HCT116 (cell line): ENCODE data around the gene MAP2K4. TPM values are rescaled to one million over a fixed set of nuclear protein-coding genes. Genes with fewer than 3 reads are reported as not detected.

Experiments used
- ATAC-seq: fragments of 200-7000 bp; cut with Tn5 transposase; 2 replicates; pipeline ENCODE4 v1.9.1; 2020; ENCODE audit warnings: mild to moderate bottlenecking, moderate library complexity
- BruUV-seq: library from RNA; stranded (reverse); fragments of 400-500 nt; replicated peaks from 2 replicates; lab custom pipeline; 2021; lab: Mats Ljungman, UMichigan
- CTCF ChIA-PET: fragments of 300-600 bp; sonication (Branson Sonifier 250); formaldehyde crosslinking; loops from one replicate; lab custom pipeline; 2021; ENCODE audit warnings: antibody characterized with exemption; lab: Charles Lee
- POLR2A ChIA-PET: fragments of 300-600, 350-600 bp; sonication (Branson Sonifier 250); formaldehyde crosslinking; loops from one replicate; lab custom pipeline; 2021; ENCODE audit warnings: antibody characterized with exemption; lab: Charles Lee
- RAD21 ChIA-PET, 2 experiments: fragments of 300-600 bp; sonication (Branson Sonifier 250); formaldehyde crosslinking; loops; one replicate each; lab custom pipeline; 2023; ENCODE audit warnings: low total read pairs in 2 of 2; ENCODE audit not compliant: uncharacterized antibody in 2 of 2, unreplicated experiment in 2 of 2, low non-redundant PET in 1 of 2; lab: Charles Lee
- DNase-seq: peaks from one replicate; pipeline ENCODE4 v3.0.0-alpha.2; 2010; ENCODE audit warnings: low read depth, low spot score
- H2AFZ ChIP-seq: fragments of 200-600 bp; shearing (Covaris generic), sonication (generic); 2 replicates; pipeline ENCODE4 v1.6.1; 2017; ENCODE audit warnings: low read depth, mixed run types, mixed read lengths, antibody characterized with exemption, low read length; ENCODE audit not compliant: poor library complexity, severe bottlenecking
- H3K27ac ChIP-seq: 2 replicates; pipeline ENCODE4 v1.5.1; 2012; ENCODE audit warnings: low read depth, low read length
- H3K27me3 ChIP-seq: fragments of 200-600 bp; sonication (generic); 2 replicates; pipeline ENCODE4 v1.6.1; 2016; ENCODE audit warnings: mixed run types, low read length, mixed read lengths; ENCODE audit not compliant: insufficient read depth
- H3K36me3 ChIP-seq, 2 experiments: fragments of 200-500 bp in 1 of 2; fragments of 200-600 bp in 1 of 2; sonication (Bioruptor generic) in 1 of 2; sonication (generic) in 1 of 2; 2 replicates each; pipeline versions ENCODE4 v1.5.1 to v1.6.1; 2014 to 2016; ENCODE audit warnings: low read length in 2 of 2, inconsistent platforms in 1 of 2, mixed read lengths in 1 of 2, mixed run types in 1 of 2; ENCODE audit not compliant: insufficient read depth in 2 of 2, control insufficient read depth in 1 of 2
- H3K4me1 ChIP-seq, 2 experiments: fragments of 200-600 bp in 1 of 2; sonication (generic) in 1 of 2; 2 replicates each; pipeline versions ENCODE4 v1.5.1 to v1.6.1; 2012 to 2017; ENCODE audit warnings: low read length in 2 of 2, inconsistent platforms in 1 of 2, mild to moderate bottlenecking in 1 of 2, mixed read lengths in 1 of 2, mixed run types in 1 of 2, moderate library complexity in 1 of 2; ENCODE audit not compliant: insufficient read depth in 2 of 2, control insufficient read depth in 1 of 2
- H3K4me2 ChIP-seq: fragments of 200-600 bp; sonication (generic); 2 replicates; pipeline ENCODE4 v1.6.1; 2017; ENCODE audit warnings: mixed run types, low read length, mixed read lengths
- H3K4me3 ChIP-seq, 2 experiments: fragments of 200-600 bp in 1 of 2; sonication (generic) in 1 of 2; replicated peaks in 1 of 2; 2 replicates each; pipeline ENCODE4 v1.5.1; 2011 to 2016; ENCODE audit warnings: low read length in 2 of 2, control low read depth in 1 of 2, low read depth in 1 of 2, mild to moderate bottlenecking in 1 of 2, mixed read lengths in 1 of 2, mixed run types in 1 of 2
- H3K79me2 ChIP-seq: fragments of 200-600 bp; sonication (generic); 2 replicates; pipeline ENCODE4 v1.6.1; 2017; ENCODE audit warnings: mild to moderate bottlenecking, mixed run types, low read length, moderate library complexity, mixed read lengths; ENCODE audit not compliant: insufficient read depth
- H3K9ac ChIP-seq: fragments of 200-600 bp; sonication (generic); 2 replicates; pipeline ENCODE4 v1.6.1; 2016; ENCODE audit warnings: low read length, mixed read lengths
- H3K9me2 ChIP-seq: fragments of 200-600 bp; sonication (generic), shearing (Covaris generic); 2 replicates; pipeline ENCODE4 v1.6.1; 2017; ENCODE audit warnings: mixed run types, mild to moderate bottlenecking, moderate library complexity; ENCODE audit not compliant: insufficient read depth
- H3K9me3 ChIP-seq, 2 experiments: fragments of 200-500 bp in 1 of 2; fragments of 200-600 bp in 1 of 2; sonication (Bioruptor generic) in 1 of 2; sonication (generic) in 1 of 2; 2 replicates each; pipeline ENCODE4 v1.6.1; 2014 to 2017; ENCODE audit warnings: low read length in 2 of 2, mixed read lengths in 2 of 2, inconsistent platforms in 1 of 2, low read depth in 1 of 2, mild to moderate bottlenecking in 1 of 2, mixed run types in 1 of 2, moderate library complexity in 1 of 2; ENCODE audit not compliant: control insufficient read depth in 1 of 2, insufficient read depth in 1 of 2
- H4K20me1 ChIP-seq: fragments of 200-600 bp; sonication (generic), shearing (Covaris generic); 2 replicates; pipeline ENCODE4 v1.6.1; 2017; ENCODE audit warnings: mixed run types, mild to moderate bottlenecking, moderate library complexity; ENCODE audit not compliant: insufficient read depth
- CBX3 ChIP-seq: IDR thresholded peaks from 2 replicates; pipeline ENCODE4 v1.6.1; 2012; ENCODE audit warnings: low read depth
- CEBPB ChIP-seq: IDR thresholded peaks from 2 replicates; pipeline ENCODE4 v1.6.1; 2012; ENCODE audit warnings: low read depth
- EGR1 ChIP-seq: IDR thresholded peaks from 2 replicates; pipeline ENCODE4 v1.6.1; 2012; ENCODE audit warnings: low read depth
- EZH2 ChIP-seq: fragments of 200-600 bp; sonication (generic); IDR thresholded peaks from 2 replicates; pipeline ENCODE4 v1.6.1; 2017; ENCODE audit warnings: antibody characterized with exemption, mixed run types
- FOSL1 ChIP-seq: IDR thresholded peaks from 2 replicates; pipeline ENCODE4 v1.6.1; 2012; ENCODE audit warnings: low read depth
- JUND ChIP-seq: IDR thresholded peaks from 2 replicates; pipeline ENCODE4 v1.6.1; 2012
- POLR2AphosphoS5 ChIP-seq: IDR thresholded peaks from 2 replicates; pipeline ENCODE4 v1.6.1; 2011; ENCODE audit warnings: mild to moderate bottlenecking, low read depth, low read length, moderate library complexity
- RAD21 ChIP-seq: IDR thresholded peaks from 2 replicates; pipeline ENCODE4 v1.6.1; 2012; ENCODE audit warnings: low read depth, mild to moderate bottlenecking
- SIN3A ChIP-seq: IDR thresholded peaks from 2 replicates; pipeline ENCODE4 v1.6.1; 2012; ENCODE audit warnings: low read depth
- SRF ChIP-seq: IDR thresholded peaks from 2 replicates; pipeline ENCODE4 v1.6.1; 2012; ENCODE audit warnings: low read depth
- YY1 ChIP-seq: IDR thresholded peaks from 2 replicates; pipeline ENCODE4 v1.6.1; 2011; ENCODE audit warnings: low read length, low read depth, moderate library complexity, mild to moderate bottlenecking; ENCODE audit not compliant: insufficient replicate concordance; ENCODE audit errors: extremely low read depth
- ZFX ChIP-seq: fragments of 450-650 bp; IDR thresholded peaks from 2 replicates; pipeline ENCODE4 v1.6.1; 2017
- ZNF274 ChIP-seq: fragments of 200-500 bp; sonication (Bioruptor generic); IDR thresholded peaks from 2 replicates; pipeline ENCODE4 v1.6.1; 2014; ENCODE audit warnings: mild to moderate bottlenecking, low read depth, low read length, inconsistent platforms
- intact Hi-C: fragments of 100-400 bp; cut with micrococcal nuclease; formaldehyde crosslinking; loops from 2 replicates; pipeline ENCODE4 v1.10.0; 2022
- total RNA-seq: library from RNA; stranded (reverse); gene quantifications from one replicate; pipeline ENCODE4 v1.2.1, GENCODE V29; 2021; ENCODE audit not compliant: unreplicated experiment
- TF ChIP-seq, protein P1 (sequence below): IDR thresholded peaks from 2 replicates; pipeline ENCODE4 v1.6.1; 2012
- TF ChIP-seq, protein P2 (sequence below): IDR thresholded peaks from 2 replicates; pipeline ENCODE4 v1.6.1; 2012; ENCODE audit warnings: low read depth
- TF ChIP-seq, protein P3 (sequence below): IDR thresholded peaks from 2 replicates; pipeline ENCODE4 v1.6.1; 2011; ENCODE audit warnings: mild to moderate bottlenecking, low read length, moderate library complexity; ENCODE audit not compliant: insufficient replicate concordance; ENCODE audit errors: extremely low read depth

The MAP2K4 gene
- total RNA-seq, 1 experiment from 2014 or later = 42.3 TPM

DNA sequence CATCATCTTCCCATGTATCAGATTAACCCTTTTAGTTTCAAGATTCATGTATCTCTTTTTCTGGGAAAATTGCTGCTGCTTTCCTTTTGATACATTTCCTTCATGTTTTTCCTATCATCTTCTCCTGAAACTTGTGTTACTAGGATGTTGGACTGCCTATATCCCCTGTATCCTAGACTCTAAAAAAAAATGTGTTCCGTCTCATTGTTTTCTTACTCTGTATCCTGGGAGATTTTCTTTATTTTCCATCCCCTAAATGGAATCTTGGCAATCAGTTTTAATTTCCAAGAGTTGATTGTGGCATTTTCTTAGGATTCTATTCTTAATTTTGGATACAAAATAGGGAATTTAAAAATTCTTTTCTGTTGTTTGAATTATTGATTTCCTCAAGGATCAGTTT, 36.8 kb downstream of the MAP2K4 start:
- Histone ChIP-seq H4K20me1 (peaks cover 14% of the 10 kb centered on the region; the same call in 1 of the 2 replicates), H3K4me1 (no peaks in the 10 kb centered on the region)
- intact Hi-C loops = no loop called here
- CTCF ChIA-PET = no interaction called here
- no TSS peak for BruUV-seq
- TF ChIP-seq POLR2AphosphoS5 (no peak), EZH2 (no peak), RAD21 (no peak), FOSL1 (no peak), CBX3 (no peak), EGR1 (no peak), CEBPB (no peak), ZNF274 (no peak), SIN3A (no peak), SRF (no peak), ZFX (no peak), JUND (no peak), YY1 (no peak)
- TF ChIP-seq, protein P1, sequence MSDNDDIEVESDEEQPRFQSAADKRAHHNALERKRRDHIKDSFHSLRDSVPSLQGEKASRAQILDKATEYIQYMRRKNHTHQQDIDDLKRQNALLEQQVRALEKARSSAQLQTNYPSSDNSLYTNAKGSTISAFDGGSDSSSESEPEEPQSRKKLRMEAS = no peak
- TF ChIP-seq, protein P2, sequence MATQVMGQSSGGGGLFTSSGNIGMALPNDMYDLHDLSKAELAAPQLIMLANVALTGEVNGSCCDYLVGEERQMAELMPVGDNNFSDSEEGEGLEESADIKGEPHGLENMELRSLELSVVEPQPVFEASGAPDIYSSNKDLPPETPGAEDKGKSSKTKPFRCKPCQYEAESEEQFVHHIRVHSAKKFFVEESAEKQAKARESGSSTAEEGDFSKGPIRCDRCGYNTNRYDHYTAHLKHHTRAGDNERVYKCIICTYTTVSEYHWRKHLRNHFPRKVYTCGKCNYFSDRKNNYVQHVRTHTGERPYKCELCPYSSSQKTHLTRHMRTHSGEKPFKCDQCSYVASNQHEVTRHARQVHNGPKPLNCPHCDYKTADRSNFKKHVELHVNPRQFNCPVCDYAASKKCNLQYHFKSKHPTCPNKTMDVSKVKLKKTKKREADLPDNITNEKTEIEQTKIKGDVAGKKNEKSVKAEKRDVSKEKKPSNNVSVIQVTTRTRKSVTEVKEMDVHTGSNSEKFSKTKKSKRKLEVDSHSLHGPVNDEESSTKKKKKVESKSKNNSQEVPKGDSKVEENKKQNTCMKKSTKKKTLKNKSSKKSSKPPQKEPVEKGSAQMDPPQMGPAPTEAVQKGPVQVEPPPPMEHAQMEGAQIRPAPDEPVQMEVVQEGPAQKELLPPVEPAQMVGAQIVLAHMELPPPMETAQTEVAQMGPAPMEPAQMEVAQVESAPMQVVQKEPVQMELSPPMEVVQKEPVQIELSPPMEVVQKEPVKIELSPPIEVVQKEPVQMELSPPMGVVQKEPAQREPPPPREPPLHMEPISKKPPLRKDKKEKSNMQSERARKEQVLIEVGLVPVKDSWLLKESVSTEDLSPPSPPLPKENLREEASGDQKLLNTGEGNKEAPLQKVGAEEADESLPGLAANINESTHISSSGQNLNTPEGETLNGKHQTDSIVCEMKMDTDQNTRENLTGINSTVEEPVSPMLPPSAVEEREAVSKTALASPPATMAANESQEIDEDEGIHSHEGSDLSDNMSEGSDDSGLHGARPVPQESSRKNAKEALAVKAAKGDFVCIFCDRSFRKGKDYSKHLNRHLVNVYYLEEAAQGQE = no peak
- TF ChIP-seq, protein P3, sequence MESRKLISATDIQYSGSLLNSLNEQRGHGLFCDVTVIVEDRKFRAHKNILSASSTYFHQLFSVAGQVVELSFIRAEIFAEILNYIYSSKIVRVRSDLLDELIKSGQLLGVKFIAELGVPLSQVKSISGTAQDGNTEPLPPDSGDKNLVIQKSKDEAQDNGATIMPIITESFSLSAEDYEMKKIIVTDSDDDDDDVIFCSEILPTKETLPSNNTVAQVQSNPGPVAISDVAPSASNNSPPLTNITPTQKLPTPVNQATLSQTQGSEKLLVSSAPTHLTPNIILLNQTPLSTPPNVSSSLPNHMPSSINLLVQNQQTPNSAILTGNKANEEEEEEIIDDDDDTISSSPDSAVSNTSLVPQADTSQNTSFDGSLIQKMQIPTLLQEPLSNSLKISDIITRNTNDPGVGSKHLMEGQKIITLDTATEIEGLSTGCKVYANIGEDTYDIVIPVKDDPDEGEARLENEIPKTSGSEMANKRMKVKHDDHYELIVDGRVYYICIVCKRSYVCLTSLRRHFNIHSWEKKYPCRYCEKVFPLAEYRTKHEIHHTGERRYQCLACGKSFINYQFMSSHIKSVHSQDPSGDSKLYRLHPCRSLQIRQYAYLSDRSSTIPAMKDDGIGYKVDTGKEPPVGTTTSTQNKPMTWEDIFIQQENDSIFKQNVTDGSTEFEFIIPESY = no peak
- TF ChIP-seq, all 23 proteins: peak for 0
- no peak for ATAC-seq
- DNase-seq = no peak
- Histone ChIP-seq H3K79me2 (peaks cover 97% of the 10 kb centered on the region), H3K9me3 (no peaks in the 10 kb centered on the region), H3K27me3 (no peaks in the 10 kb centered on the region), H3K4me2 (no peak overlapping the region), H3K9ac (no peak overlapping the region), H3K4me3 (no peak overlapping the region), H3K27ac (no peak overlapping the region), H3K36me3 (no peaks in the 10 kb centered on the region), H3K9me2 (no peaks in the 10 kb centered on the region), H2AFZ (no peak overlapping the region)
- POLR2A ChIA-PET = no interaction called here
- RAD21 ChIA-PET = no interaction called here
